A204.1 (cell line): ENCODE results near the gene SCAPER.
"Not testable (repeated sequence)": the region's sequence is repeated elsewhere in the genome, so short reads cannot be mapped to it uniquely, and the experiment has no call there.

Experiments
- FAIRE-seq: peaks from 2 replicates; lab custom pipeline; 2012; peaks lifted over from hg19 to GRCh38; lab: Jason Lieb, UNC

Gene SCAPER

GRCh38 chr15:76572983-76573314 is 332.2 kb downstream of the SCAPER start:
- FAIRE-seq = no peak

GRCh38 chr15:76566276-76566675 is 338.9 kb downstream of the SCAPER start:
- FAIRE-seq = no peak

DNA sequence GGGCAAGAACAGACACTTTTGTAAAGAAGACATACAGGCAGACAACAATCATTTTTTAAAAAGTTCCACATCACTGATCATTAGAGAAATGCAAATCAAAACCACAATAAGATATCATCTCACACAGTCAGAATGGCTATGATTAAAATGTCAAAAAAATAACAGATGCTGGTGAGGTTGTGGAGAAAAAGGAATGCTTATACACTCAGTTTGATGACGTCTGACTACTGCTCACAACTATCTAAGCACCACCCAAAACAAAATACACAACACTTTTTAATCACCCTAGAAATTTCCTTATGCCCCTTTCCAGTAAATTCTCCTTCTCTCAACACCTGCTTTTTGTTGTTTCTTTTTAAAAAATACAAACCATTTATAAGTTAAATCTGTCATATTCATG is 339.8 kb downstream of the SCAPER start:
- no peak for FAIRE-seq

DNA sequence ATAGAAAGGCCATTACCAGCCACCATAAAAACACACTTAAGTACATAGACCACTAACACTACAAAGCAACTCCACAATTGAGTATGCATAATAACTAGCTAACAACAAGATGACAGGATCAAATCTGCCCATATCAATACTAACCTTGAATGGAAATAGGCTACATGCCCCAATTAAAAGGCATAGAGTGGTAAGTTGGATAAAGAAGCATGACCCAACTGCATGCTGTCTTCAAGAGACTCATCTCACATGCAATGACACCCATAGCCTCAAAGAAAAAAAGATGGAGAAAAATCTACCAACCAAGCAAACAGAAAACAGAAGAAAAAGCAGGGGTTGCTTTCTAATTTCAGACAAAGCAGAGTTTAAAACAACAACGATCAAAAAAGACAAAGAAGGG is 349.9 kb downstream of the SCAPER start:
- no peak for FAIRE-seq

- FAIRE-seq = no peak
These were observed 351.6 kb downstream of the SCAPER start for GRCh38 chr15:76553564-76553963.

GRCh38 chr15:76553102-76553501 is 352.0 kb downstream of the SCAPER start:
- no peak for FAIRE-seq

DNA sequence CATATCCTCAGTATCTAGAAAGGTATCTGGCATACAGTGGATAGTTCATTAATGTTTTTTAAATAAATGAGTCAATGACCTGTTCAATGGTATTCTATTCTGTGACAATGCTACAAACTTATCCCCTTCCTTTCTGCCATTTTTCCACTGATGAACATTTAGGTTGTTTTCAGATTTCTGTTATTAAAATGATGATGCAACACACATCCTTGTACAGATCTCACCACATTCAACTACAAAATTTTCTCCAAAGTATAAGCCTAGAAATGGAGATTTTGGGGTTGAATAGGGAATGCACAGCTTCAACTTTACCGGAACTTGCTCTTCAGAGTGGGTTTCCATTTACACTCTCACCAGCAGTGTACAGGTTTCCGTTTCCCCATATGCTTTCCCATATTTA is 358.3 kb downstream of the SCAPER start:
- FAIRE-seq = no peak

- FAIRE-seq = no peak
These were observed 371.1 kb downstream of the SCAPER start for GRCh38 chr15:76533995-76534394.

DNA sequence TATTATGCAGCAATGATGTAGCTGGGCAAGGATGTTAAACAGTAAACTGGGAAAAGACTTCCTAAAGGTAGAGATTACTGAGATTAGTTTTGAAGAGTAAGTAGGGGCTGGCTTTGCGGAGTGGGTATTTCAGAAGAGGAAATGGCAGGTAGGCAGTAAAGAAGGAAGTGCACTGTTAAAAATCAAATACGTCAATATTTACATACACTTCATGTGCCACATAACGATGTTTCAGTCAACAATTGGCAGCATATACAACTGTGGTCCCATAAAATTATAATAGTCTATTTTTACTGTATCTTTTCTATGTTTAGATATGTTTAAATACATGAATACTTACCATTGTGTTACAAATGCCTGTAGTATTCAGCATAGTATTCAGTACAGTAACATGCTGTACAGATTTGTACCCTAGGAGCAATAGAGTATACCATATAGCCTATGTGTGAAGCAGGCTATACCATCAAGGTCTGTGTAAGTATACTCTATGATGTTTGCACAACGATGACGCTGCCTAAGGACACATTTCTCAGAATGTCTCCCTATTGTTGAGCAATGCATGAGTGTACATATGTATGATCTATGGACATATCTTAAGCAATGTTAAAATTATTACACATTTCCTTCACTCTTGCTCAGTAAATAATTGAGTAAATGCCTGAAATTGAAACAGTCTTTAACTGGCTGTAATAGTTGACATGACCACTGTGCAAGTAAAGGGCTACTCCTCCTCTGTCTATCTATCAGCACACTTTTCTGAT is 371.9 kb downstream of the SCAPER start:
- no peak for FAIRE-seq

DNA sequence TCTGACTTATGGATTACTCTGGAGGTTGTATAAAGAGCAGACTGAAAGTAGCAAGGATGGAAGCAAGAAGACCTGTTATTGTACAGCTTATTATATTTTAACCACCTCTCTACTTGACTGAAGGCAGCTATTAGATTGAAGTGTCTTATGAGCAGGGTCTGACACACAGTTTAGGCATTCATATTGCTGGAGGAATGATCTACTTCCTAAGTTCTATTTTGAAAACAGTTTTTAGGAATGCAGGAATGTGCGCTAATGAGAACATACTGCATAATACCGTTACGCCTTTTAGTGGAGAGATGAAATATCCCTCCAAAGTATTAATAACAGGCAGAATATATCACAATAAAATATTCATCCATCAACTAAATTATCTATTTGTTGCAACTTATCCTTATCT is 375.2 kb downstream of the SCAPER start:
- no peak for FAIRE-seq

DNA sequence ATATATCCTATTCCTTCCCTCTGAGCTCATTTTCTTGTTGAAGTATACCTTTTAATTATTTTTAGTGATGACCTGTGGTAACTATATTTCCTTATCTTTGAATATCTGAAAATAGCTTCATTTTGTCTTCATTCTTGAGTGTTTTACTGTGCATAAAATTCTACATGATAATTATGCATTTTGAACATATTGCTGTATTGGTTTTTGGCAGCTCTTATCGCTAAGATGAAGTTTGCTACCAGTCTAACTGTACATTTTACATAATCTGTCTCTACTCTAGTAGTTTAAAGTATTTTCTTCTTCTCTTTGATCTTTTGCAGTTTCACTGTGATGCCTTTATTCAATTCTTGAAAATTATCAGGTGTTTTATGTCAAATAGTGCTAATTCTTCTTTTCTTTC is 379.0 kb downstream of the SCAPER start:
- FAIRE-seq = no peak

GRCh38 chr15:76517910-76518309 is 387.2 kb downstream of the SCAPER start:
- no peak for FAIRE-seq

DNA sequence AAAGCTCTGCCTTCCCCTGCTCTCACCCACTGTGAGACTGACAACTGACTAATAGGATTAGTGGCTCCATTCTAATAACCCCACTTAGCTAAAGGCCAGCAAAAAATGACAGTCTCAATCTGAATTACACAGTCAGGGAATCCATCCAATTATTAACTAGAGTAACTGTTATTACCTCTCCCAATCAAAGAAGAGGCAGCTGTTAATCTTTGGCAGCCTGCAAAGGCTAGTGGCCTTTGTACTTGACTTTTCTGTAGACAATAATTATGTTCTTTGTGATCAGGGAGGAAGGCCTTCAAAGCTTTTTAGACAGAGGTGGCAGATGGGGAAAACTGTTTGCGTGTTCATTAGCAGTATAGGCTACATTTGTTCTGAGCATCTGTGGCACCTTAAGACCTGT is 390.9 kb downstream of the SCAPER start:
- FAIRE-seq = no peak

DNA sequence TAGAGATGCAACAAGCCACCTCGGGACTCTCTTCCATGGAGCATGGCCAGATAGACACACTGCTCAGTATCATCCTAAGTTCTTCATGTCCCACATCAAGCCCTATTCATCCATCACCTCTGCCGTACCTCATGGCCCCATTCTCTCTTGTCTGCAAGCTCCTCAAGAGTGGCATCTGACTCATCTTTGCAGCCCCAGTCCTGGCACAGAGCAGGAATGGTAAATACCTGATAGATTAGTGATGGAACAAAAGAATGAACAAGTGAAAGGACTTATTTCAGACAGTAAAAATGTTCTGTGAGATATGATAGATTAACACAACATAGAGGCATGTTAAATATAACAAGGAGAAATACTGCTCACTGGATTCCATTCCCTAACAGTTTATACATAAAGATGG is 392.2 kb downstream of the SCAPER start:
- FAIRE-seq = no peak

DNA sequence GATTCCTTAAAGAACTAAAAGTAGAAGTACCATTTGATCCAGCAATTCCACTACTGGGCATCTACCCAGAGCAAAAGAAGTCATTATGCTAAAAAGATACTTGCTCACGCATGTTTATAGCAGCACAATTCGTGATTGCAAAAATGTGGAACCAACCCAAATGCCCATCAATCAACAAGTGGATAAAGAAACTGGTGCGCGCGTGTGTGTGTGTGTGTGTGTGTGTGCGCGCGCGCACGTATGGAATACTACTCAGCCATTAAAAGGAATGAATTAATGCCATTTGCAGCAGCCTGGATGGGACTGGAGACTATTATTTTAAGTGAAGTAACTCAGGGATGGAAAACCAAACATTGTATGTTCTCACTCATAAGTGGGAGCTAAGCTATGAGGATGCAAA is 394.5 kb downstream of the SCAPER start:
- FAIRE-seq = not testable (repeated sequence)

- FAIRE-seq = no peak
These were observed 401.3 kb downstream of the SCAPER start for GRCh38 chr15:76503804-76504203.

DNA sequence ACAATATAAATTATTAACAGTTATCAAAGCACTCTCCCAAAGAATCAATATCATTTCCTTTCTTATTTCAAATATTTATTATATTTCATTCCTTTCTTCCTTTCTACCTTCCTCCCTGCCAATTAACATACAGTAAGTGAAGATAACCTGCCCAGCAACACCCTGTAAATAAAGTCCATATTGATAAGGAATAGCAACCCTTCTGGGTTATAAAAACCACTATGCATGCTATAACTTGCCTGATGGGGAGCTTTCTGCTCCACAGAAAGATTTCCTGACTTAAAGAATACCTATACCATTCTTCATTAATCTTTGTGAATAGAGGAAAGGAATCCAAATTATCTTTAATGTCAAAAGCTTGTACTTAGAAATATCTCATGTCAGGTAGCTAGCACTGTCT is 402.0 kb downstream of the SCAPER start:
- FAIRE-seq = no peak

GRCh38 chr15:76502678-76503077 is 402.5 kb downstream of the SCAPER start:
- no peak for FAIRE-seq

GRCh38 chr15:76502185-76502584 is 403.0 kb downstream of the SCAPER start:
- FAIRE-seq = not testable (repeated sequence)

DNA sequence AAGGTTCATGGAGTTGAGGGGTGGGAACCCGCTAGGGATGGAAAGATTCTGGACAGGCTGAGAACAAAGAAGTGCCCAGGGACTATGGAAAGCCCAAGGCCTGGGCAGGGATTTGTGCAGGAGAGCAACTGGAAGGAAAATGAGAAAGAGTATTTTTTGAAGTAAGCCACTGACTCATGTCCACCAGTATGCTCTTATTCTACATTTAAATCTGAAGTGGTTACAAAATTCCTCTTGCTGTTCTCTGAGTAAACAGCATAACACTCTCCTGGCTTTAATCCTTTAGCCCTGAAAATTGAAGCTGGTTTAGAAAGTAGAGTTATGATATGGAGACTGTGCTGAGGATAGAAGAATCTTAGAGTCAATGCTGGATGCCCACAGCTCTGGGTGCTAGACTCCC is 403.4 kb downstream of the SCAPER start:
- FAIRE-seq = no peak

GRCh38 chr15:76501011-76501410 is 404.1 kb downstream of the SCAPER start:
- no peak for FAIRE-seq

DNA sequence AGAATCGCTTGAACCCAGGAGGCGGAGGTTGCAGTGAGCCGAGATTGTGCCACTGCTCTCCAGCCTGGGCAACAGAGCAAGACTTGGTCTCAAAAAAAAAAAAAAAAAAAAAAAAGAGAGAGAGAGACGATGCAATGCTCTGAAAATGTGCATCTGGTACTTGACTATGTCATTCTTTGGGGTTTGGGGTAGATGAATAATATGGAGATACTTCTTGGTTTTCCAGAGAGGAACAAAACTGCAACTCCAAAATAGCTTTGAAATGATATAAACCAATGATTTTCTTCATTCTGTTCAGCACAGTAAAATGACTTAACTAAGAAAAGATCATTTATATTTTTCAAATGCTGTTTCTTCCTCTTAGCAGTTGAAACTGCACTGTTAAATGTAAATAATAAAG is 409.7 kb downstream of the SCAPER start:
- no peak for FAIRE-seq

DNA sequence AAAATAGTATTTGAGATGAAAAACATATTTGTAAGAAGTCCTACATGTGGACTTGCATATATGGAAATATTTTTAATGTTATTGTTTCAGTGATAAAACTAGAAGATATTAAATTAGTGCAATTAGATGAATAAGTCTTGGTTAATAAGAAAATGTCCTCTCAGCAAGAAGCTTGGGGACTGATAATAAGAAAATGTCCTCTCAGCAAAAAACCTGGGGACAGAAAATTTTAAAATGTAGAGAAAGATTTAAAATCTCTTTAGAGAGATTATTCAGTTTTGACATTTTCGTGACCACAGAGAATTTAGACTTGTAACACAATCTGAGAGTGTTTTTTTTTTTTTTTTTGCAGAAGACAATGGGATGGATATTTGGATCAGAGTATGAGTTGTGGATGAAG is 412.6 kb downstream of the SCAPER start:
- no peak for FAIRE-seq

- no peak for FAIRE-seq
These were observed 421.4 kb downstream of the SCAPER start for GRCh38 chr15:76483752-76484151.

DNA sequence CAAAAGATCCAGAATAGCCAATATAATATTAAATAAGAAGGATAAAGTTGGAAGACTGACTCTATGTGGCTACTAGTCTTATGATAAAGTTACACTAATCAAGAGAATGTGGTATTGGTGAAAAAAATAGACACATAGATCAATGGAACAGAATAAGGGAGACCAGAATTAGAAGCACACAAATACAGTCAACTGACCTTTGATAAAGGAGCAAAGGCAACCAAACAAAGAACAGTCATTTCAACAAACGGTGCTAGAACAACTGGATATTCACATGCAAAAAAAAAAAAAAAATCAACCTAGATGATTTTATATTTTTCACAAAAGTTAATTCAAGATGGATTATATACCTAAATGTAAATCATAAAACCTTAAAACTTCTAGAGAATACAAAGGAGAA is 422.1 kb downstream of the SCAPER start:
- FAIRE-seq = no peak
